WTC11 (cell line): ENCODE measurements around the gene USE1.

Experiments used
- CREB1 ChIP-seq: sonication (generic); formaldehyde crosslinking; IDR thresholded peaks from 2 replicates; pipeline ENCODE4 v1.8.0; 2023; ENCODE audit warnings: mild to moderate bottlenecking, missing genetic modification reagents
- ELF4 ChIP-seq: sonication (generic); formaldehyde crosslinking; IDR thresholded peaks from 2 replicates; pipeline ENCODE4 v1.8.1; 2022; ENCODE audit warnings: low read depth, mild to moderate bottlenecking, moderate library complexity, missing genetic modification reagents
- FOXK1 ChIP-seq: sonication (generic); formaldehyde crosslinking; IDR thresholded peaks from 2 replicates; pipeline ENCODE4 v1.8.0; 2022; ENCODE audit warnings: mild to moderate bottlenecking, moderate library complexity, missing genetic modification reagents
- GRHL2 ChIP-seq: fragments of 250-450 bp; sonication (Bioruptor Pico); IDR thresholded peaks from 2 replicates; pipeline ENCODE4 v1.8.0; 2022; ENCODE audit warnings: mild to moderate bottlenecking, moderate library complexity; ENCODE audit not compliant: insufficient replicate concordance, severe bottlenecking
- JUN ChIP-seq: sonication (generic); formaldehyde crosslinking; IDR thresholded peaks from 2 replicates; pipeline ENCODE4 v1.8.0; 2023; ENCODE audit warnings: mild to moderate bottlenecking, missing genetic modification reagents
- TF ChIP-seq, protein P1 (sequence below): sonication (generic); formaldehyde crosslinking; IDR thresholded peaks from 2 replicates; pipeline ENCODE4 v1.8.0; 2022; ENCODE audit warnings: mild to moderate bottlenecking, missing genetic modification reagents
- TF ChIP-seq, protein P2 (sequence below): fragments of 200-600 bp; IDR thresholded peaks from 2 replicates; pipeline ENCODE4 v1.8.0; 2022; ENCODE audit warnings: antibody characterized with exemption
- TF ChIP-seq, protein P3 (sequence below): sonication (generic); formaldehyde crosslinking; conservative IDR thresholded peaks from 2 replicates; pipeline ENCODE4 v1.8.1; 2022; ENCODE audit warnings: mild to moderate bottlenecking, missing genetic modification reagents

DNA sequence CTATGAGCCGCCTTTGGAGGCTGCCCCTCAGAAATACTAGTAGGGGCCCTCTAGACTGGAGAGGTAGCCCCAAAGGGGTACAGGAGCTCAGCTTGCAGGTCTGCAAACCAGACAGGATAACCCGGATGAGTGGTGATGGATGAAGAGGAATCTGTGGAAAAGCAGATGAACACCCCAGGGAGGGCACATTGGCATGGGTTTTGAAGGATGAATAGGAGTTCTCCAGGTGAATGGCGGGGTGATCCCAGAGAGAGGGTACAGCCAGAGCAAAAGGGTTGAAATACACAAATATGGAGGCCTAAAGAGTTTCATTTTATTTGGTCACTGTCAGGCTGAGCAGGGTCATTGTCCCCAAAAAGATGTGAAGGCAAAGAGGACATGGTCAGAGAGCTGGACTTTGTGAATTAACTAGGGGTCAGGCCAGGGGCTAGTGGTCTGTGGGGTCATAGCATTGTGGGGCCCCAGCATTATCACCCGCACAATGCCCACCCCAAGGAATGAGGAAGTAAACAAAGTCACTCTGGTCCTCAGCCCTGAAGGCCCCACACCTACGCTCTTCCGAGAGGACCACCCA, 25.8 kb downstream of the USE1 start:
- TF ChIP-seq, protein P1, sequence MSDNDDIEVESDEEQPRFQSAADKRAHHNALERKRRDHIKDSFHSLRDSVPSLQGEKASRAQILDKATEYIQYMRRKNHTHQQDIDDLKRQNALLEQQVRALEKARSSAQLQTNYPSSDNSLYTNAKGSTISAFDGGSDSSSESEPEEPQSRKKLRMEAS (CRISPR knock-in tag), result no peak
- TF ChIP-seq JUN (CRISPR knock-in tag) (no peak), CREB1 (CRISPR knock-in tag) (no peak), FOXK1 (CRISPR knock-in tag) (no peak), GRHL2 (CRISPR knock-in tag) (no peak), ELF4 (CRISPR knock-in tag) (no peak)
- TF ChIP-seq, protein P2, sequence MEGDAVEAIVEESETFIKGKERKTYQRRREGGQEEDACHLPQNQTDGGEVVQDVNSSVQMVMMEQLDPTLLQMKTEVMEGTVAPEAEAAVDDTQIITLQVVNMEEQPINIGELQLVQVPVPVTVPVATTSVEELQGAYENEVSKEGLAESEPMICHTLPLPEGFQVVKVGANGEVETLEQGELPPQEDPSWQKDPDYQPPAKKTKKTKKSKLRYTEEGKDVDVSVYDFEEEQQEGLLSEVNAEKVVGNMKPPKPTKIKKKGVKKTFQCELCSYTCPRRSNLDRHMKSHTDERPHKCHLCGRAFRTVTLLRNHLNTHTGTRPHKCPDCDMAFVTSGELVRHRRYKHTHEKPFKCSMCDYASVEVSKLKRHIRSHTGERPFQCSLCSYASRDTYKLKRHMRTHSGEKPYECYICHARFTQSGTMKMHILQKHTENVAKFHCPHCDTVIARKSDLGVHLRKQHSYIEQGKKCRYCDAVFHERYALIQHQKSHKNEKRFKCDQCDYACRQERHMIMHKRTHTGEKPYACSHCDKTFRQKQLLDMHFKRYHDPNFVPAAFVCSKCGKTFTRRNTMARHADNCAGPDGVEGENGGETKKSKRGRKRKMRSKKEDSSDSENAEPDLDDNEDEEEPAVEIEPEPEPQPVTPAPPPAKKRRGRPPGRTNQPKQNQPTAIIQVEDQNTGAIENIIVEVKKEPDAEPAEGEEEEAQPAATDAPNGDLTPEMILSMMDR, result no peak
- TF ChIP-seq, protein P3, sequence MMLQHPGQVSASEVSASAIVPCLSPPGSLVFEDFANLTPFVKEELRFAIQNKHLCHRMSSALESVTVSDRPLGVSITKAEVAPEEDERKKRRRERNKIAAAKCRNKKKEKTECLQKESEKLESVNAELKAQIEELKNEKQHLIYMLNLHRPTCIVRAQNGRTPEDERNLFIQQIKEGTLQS, result no peak
